ENCODE data around the gene ERFL.

ERFL gene

GRCh38 chr19:41859618-41860418 is 68.4 kb downstream of the ERFL start, which contains the start of gene RPS19:
TSS of gene RPS19 (plus strand) at chr19:41860255. CDS start at chr19:41860775, 520 bp downstream.
- DNase-seq (ENCODE audit: low spot score): peak; percentile 95

DNA sequence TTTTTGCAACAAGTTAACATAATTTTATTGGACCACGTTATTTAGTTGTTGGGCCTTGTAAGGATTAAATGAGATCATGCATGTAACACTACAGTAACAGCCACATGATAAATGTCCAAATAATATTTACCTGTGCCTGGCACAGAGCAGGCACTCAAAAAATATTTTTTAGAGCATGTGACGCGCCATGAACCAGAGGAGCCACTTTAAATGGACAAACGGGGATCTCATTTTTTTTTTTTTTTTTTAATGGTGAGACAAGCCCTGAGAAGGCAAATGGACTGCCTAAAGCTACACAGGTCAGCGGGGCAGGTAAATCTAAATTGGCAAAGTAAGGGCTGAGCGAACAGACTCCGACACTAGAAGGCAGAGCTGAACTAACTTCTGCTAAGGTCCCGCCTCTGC is 69.0 kb downstream of the ERFL start:
- no peak for DNase-seq (ENCODE audit: low spot score)
